Neural progenitor cell (in vitro differentiated cells): Measurements from ENCODE around the gene RGMA. TPM values are rescaled to one million over a fixed set of nuclear protein-coding genes. Genes with fewer than 3 reads are reported as not detected.

Experiments
- DNase-seq: peaks from one replicate; pipeline ENCODE4 v3.0.0-alpha.2; 2016; ENCODE audit warnings: low spot score
- H2AFZ ChIP-seq: fragments of 200-600 bp; sonication (generic); replicated peaks from 2 replicates; pipeline ENCODE4 v1.6.1; 2016; ENCODE audit warnings: antibody characterized with exemption
- H3F3A ChIP-seq: fragments of 200-600 bp; sonication (generic); 2 replicates; pipeline ENCODE4 v1.6.1; 2016; ENCODE audit warnings: antibody characterized with exemption, low read depth
- H3K27ac ChIP-seq: fragments of 200-600 bp; sonication (generic); 2 replicates; pipeline ENCODE4 v1.5.1; 2016; ENCODE audit warnings: mild to moderate bottlenecking
- H3K27me3 ChIP-seq: fragments of 200-600 bp; sonication (generic); 2 replicates; pipeline ENCODE4 v1.6.1; 2016; ENCODE audit warnings: mild to moderate bottlenecking, moderate library complexity
- H3K36me3 ChIP-seq: fragments of 200-600 bp; sonication (generic); 2 replicates; pipeline ENCODE4 v1.5.1; 2016
- H3K4me1 ChIP-seq: fragments of 200-600 bp; sonication (generic); 2 replicates; pipeline ENCODE4 v1.6.1; 2016; ENCODE audit warnings: mixed run types
- H3K4me2 ChIP-seq: fragments of 200-600 bp; sonication (generic); 2 replicates; pipeline ENCODE4 v1.6.1; 2016
- H3K4me3 ChIP-seq: fragments of 200-600 bp; sonication (generic); 2 replicates; pipeline ENCODE4 v1.5.1; 2016
- H3K79me2 ChIP-seq: fragments of 200-600 bp; sonication (generic); 2 replicates; pipeline ENCODE4 v1.6.1; 2016; ENCODE audit warnings: low read depth
- H3K9ac ChIP-seq: fragments of 200-600 bp; sonication (generic); 2 replicates; pipeline ENCODE4 v1.6.1; 2016
- H3K9me3 ChIP-seq: fragments of 200-600 bp; sonication (generic); 2 replicates; pipeline ENCODE4 v1.5.1; 2016; ENCODE audit warnings: low read depth
- H4K20me1 ChIP-seq: fragments of 200-600 bp; sonication (generic); 2 replicates; pipeline ENCODE4 v1.6.1; 2016; ENCODE audit warnings: low read depth
- H3K27ac Mint-ChIP-seq: 3 replicates; pipeline ENCODE4 v1.8.0; 2021; ENCODE audit warnings: mixed read lengths
- H3K27me3 Mint-ChIP-seq: 2 replicates; pipeline ENCODE4 v1.8.0; 2022; ENCODE audit warnings: low read depth, mild to moderate bottlenecking, inconsistent platforms, moderate library complexity, mixed read lengths; ENCODE audit not compliant: insufficient read depth
- H3K36me3 Mint-ChIP-seq: 3 replicates; pipeline ENCODE4 v1.8.0; 2021; ENCODE audit warnings: mixed read lengths
- H3K4me1 Mint-ChIP-seq: 3 replicates; pipeline ENCODE4 v1.8.0; 2021; ENCODE audit warnings: mixed read lengths
- H3K4me3 Mint-ChIP-seq: 3 replicates; pipeline ENCODE4 v1.8.0; 2021; ENCODE audit warnings: mild to moderate bottlenecking, moderate library complexity, mixed read lengths
- H3K9me3 Mint-ChIP-seq: 3 replicates; pipeline ENCODE4 v1.8.0; 2020; ENCODE audit warnings: mixed read lengths
- EZH2 ChIP-seq: fragments of 200-600 bp; sonication (generic); IDR thresholded peaks from 2 replicates; pipeline ENCODE4 v1.6.1; 2017; ENCODE audit warnings: antibody characterized with exemption, mild to moderate bottlenecking, moderate library complexity
- EZH2phosphoT487 ChIP-seq: fragments of 200-600 bp; sonication (generic); IDR thresholded peaks from 2 replicates; pipeline ENCODE4 v1.6.1; 2017; ENCODE audit warnings: antibody characterized with exemption
- total RNA-seq: library from RNA; depleted of rRNA; stranded (reverse); fragments of >200 nt; gene quantifications from 2 replicates; pipeline ENCODE4 v1.2.3, GENCODE V29; 2015; ENCODE audit warnings: low replicate concordance
- TF ChIP-seq, protein P1 (sequence below): fragments of 200-600 bp; sonication (generic); IDR thresholded peaks from 2 replicates; pipeline ENCODE4 v1.5.1; 2017; ENCODE audit warnings: antibody characterized with exemption, mild to moderate bottlenecking

Gene RGMA
- total RNA-seq, 1 donor from 2014 or later, result 41.4 TPM

DNA sequence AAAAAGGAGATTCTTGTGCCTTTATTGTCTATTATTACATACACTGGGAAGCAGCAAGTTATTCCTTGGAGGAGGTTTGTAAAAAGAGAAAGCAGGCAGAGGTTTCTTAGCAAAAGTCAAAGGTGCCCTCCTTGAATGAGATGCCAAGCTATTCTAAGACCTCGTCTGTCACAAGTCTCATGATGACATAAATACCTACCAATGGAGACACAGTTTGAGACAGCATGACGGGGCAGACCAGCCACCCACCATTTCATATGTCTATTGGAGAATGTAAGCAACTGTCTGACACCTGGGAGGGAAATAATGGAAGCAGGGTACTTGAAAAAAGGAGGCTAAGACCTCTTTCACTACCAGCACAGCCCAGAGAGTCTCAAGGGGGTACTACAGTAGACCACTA is 2.2 kb downstream of the RGMA start:
- Histone ChIP-seq H3K9me3 (no peaks in the 10 kb centered on the region), H3K36me3 (no peaks in the 10 kb centered on the region), H3K4me1 (peaks cover 68% of the 10 kb centered on the region), H3K27me3 (no peaks in the 10 kb centered on the region), H3K79me2 (peaks cover 83% of the 10 kb centered on the region), H4K20me1 (peaks cover 60% of the 10 kb centered on the region), H3K27ac (no peak overlapping the region), H3K9ac (no peak overlapping the region), H3K4me2 (peak overlapping the region; percentile 97), H2AFZ (no peak overlapping the region), H3F3A (peaks cover 35% of the 10 kb centered on the region), H3K4me3 (peak overlapping the region; percentile 99)
- TF ChIP-seq EZH2phosphoT487 (no peak), EZH2 (no peak)
- TF ChIP-seq, protein P1, sequence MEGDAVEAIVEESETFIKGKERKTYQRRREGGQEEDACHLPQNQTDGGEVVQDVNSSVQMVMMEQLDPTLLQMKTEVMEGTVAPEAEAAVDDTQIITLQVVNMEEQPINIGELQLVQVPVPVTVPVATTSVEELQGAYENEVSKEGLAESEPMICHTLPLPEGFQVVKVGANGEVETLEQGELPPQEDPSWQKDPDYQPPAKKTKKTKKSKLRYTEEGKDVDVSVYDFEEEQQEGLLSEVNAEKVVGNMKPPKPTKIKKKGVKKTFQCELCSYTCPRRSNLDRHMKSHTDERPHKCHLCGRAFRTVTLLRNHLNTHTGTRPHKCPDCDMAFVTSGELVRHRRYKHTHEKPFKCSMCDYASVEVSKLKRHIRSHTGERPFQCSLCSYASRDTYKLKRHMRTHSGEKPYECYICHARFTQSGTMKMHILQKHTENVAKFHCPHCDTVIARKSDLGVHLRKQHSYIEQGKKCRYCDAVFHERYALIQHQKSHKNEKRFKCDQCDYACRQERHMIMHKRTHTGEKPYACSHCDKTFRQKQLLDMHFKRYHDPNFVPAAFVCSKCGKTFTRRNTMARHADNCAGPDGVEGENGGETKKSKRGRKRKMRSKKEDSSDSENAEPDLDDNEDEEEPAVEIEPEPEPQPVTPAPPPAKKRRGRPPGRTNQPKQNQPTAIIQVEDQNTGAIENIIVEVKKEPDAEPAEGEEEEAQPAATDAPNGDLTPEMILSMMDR, result no peak
- peak overlapping the region; percentile 85 for H3K27ac Mint-ChIP-seq
- peaks cover 8% of the 10 kb centered on the region for H3K9me3 Mint-ChIP-seq
- peaks cover 5% of the 10 kb centered on the region for H3K27me3 Mint-ChIP-seq
- peaks cover 50% of the 10 kb centered on the region for H3K4me1 Mint-ChIP-seq
- no peak for DNase-seq
- peaks cover 28% of the 10 kb centered on the region for H3K36me3 Mint-ChIP-seq
- peak overlapping the region; percentile 94 for H3K4me3 Mint-ChIP-seq

DNA sequence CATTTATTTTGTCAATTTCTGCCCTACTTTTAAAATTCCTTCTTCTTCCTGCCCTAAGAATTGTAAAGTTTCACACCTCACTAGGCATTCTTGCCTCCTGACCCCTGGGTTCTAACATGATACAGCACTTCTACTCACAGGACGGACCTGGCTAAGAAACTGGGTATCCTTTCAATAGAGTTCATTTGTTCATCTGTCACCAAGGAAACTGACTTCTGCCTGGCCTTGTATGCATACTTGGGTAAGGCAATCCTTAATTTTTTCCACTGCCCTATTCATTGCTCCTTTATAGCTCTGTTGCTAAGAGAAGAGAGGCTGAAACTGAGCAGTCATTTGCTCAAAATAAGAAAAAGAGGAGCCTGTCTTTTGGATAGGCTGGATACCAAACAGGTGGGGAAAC is 3.3 kb downstream of the RGMA start:
- Histone ChIP-seq H4K20me1 (peaks cover 71% of the 10 kb centered on the region), H3K9me3 (no peaks in the 10 kb centered on the region), H3K27me3 (no peaks in the 10 kb centered on the region), H3K4me2 (peak overlapping the region; percentile 97), H3K36me3 (no peaks in the 10 kb centered on the region), H3K79me2 (peaks cover 94% of the 10 kb centered on the region), H3K9ac (no peak overlapping the region), H3K4me3 (peak overlapping the region; percentile 99), H3K27ac (no peak overlapping the region), H3K4me1 (peaks cover 71% of the 10 kb centered on the region), H2AFZ (no peak overlapping the region), H3F3A (peaks cover 34% of the 10 kb centered on the region)
- Mint-ChIP-seq H3K9me3 (peaks cover 8% of the 10 kb centered on the region), H3K4me3 (peak overlapping the region; percentile 16), H3K36me3 (peaks cover 33% of the 10 kb centered on the region), H3K4me1 (peaks cover 59% of the 10 kb centered on the region), H3K27me3 (peaks cover 5% of the 10 kb centered on the region), H3K27ac (peak overlapping the region; percentile 30)
- no peak for DNase-seq
- TF ChIP-seq EZH2, result no peak

DNA sequence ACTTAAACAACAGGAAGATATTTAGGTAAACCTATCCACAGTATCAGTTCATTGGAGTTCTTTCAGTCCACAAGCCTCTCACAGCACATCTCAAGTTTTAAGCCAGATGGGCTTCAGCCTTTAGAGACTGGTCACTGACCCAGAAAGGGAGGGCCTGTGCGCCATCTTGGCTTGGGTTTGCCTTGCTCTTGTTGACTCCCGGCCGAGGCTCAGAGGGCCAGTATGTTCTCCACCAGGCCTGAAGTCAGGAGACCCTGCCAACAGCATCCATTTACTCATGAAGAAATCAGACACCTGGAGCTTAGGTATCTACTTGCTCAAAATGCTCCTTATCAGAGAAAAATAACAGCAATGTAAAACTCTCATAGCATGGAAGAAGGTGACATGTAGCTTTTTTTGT is 6.2 kb downstream of the RGMA start:
- Histone ChIP-seq H3K9ac (no peak overlapping the region), H3K36me3 (no peaks in the 10 kb centered on the region), H3K9me3 (no peaks in the 10 kb centered on the region), H3K4me2 (peak overlapping the region; percentile 42), H3K27me3 (no peaks in the 10 kb centered on the region), H3K4me3 (peak overlapping the region; percentile 13), H3K4me1 (peaks cover 91% of the 10 kb centered on the region), H3K79me2 (peaks cover 100% of the 10 kb centered on the region), H3F3A (peaks cover 36% of the 10 kb centered on the region), H3K27ac (no peak overlapping the region), H4K20me1 (peaks cover 99% of the 10 kb centered on the region), H2AFZ (no peak overlapping the region)
- H3K4me1 Mint-ChIP-seq, result peaks cover 60% of the 10 kb centered on the region
- H3K4me3 Mint-ChIP-seq, result no peak overlapping the region
- H3K9me3 Mint-ChIP-seq, result peaks cover 8% of the 10 kb centered on the region
- no peak overlapping the region for H3K27ac Mint-ChIP-seq
- TF ChIP-seq, protein P1, result no peak
- TF ChIP-seq EZH2 (no peak), EZH2phosphoT487 (no peak)
- no peak for DNase-seq
- H3K36me3 Mint-ChIP-seq, result peaks cover 38% of the 10 kb centered on the region
- peaks cover 4% of the 10 kb centered on the region for H3K27me3 Mint-ChIP-seq

DNA sequence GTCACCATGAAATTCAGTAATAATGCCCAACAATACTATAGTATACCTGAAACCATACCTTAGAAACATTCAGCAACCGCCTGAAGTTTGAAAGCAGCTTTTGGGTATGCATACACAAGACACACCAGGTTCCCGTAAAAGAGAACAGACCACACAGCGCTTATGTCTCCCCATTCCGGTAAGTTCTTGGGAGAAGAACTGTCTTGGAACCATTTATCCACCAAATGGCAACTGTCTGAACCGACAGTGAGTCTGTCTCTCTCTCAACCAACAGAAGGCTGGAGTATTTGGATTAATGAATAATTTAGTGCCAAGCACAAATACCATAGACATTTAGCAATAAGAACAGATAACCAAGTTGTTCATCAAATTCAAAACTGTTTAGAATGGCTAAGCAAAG is 7.6 kb downstream of the RGMA start:
- H3K9me3 Mint-ChIP-seq, result peaks cover 8% of the 10 kb centered on the region
- peaks cover 100% of the 10 kb centered on the region for H3K79me2 ChIP-seq
- TF ChIP-seq, protein P1, result no peak
- no peak for TF ChIP-seq EZH2phosphoT487
- TF ChIP-seq EZH2, result no peak
- peaks cover 3% of the 10 kb centered on the region for H3K27me3 Mint-ChIP-seq
- peak overlapping the region; percentile 59 for H3K4me2 ChIP-seq
- H3F3A ChIP-seq, result peaks cover 50% of the 10 kb centered on the region
- H3K4me3 ChIP-seq, result no peak overlapping the region
- no peak overlapping the region for H3K9ac ChIP-seq
- no peak overlapping the region for H3K27ac ChIP-seq
- H3K27ac Mint-ChIP-seq, result no peak overlapping the region
- no peak for DNase-seq
- no peaks in the 10 kb centered on the region for H3K27me3 ChIP-seq
- peak overlapping the region; percentile 6 for H3K4me3 Mint-ChIP-seq
- H2AFZ ChIP-seq, result no peak overlapping the region
- peaks cover 52% of the 10 kb centered on the region for H3K4me1 Mint-ChIP-seq
- H3K36me3 Mint-ChIP-seq, result peaks cover 40% of the 10 kb centered on the region
- peaks cover 92% of the 10 kb centered on the region for H3K4me1 ChIP-seq
- H3K36me3 ChIP-seq, result no peaks in the 10 kb centered on the region
- H3K9me3 ChIP-seq, result no peaks in the 10 kb centered on the region
- H4K20me1 ChIP-seq, result peaks cover 100% of the 10 kb centered on the region
